K562 (cell line): ENCODE data around the gene HCST. TPM values are rescaled to one million over a fixed set of nuclear protein-coding genes. Genes with fewer than 3 reads are reported as not detected.

Experiments used
- BDP1 ChIP-seq: IDR thresholded peaks from 3 replicates; pipeline ENCODE4 v1.6.1; 2011; ENCODE audit not compliant: insufficient read length, insufficient read depth
- DPF2 ChIP-seq: fragments of 450-650 bp; IDR thresholded peaks from 2 replicates; pipeline ENCODE4 v1.6.1; 2016
- IRF9 ChIP-seq: fragments of 450-650 bp; IDR thresholded peaks from 2 replicates; pipeline ENCODE4 v1.6.1; 2016; ENCODE audit warnings: missing biosample characterization, missing genetic modification characterization
- KHSRP ChIP-seq: fragments of 450-650 bp; IDR thresholded peaks from 2 replicates; pipeline ENCODE4 v1.6.1; 2017
- MGA ChIP-seq: fragments of 450-650 bp; IDR thresholded peaks from 2 replicates; pipeline ENCODE4 v1.6.1; 2016; ENCODE audit warnings: mild to moderate bottlenecking, moderate library complexity
- RBM14 ChIP-seq: fragments of 200-400 bp; formaldehyde crosslinking; IDR thresholded peaks from 2 replicates; pipeline ENCODE4 v1.6.1; 2018; ENCODE audit warnings: low read depth, mild to moderate bottlenecking, low read length, moderate library complexity, borderline replicate concordance; ENCODE audit not compliant: insufficient read depth
- STAT5B ChIP-seq: fragments of 250-450 bp; sonication (Bioruptor Pico); IDR thresholded peaks from 2 replicates; pipeline ENCODE4 v1.8.0; 2021; ENCODE audit warnings: mild to moderate bottlenecking, inconsistent platforms
- ZBTB12 ChIP-seq: fragments of 250-450 bp; sonication (Bioruptor Pico); IDR thresholded peaks from 2 replicates; pipeline ENCODE4 v1.4.0; 2020
- ZKSCAN3 ChIP-seq: fragments of 250-450 bp; sonication (Bioruptor Pico); IDR thresholded peaks from 2 replicates; pipeline ENCODE4 v1.4.0; 2020
- ZNF311 ChIP-seq: fragments of 250-450 bp; sonication (Bioruptor Pico); IDR thresholded peaks from 2 replicates; pipeline ENCODE4 v1.4.0; 2020; ENCODE audit warnings: mild to moderate bottlenecking, moderate library complexity
- ZNF511 ChIP-seq: sonication (generic); formaldehyde crosslinking; IDR thresholded peaks from 2 replicates; pipeline ENCODE4 v1.8.0; 2022; ENCODE audit warnings: mild to moderate bottlenecking, missing genetic modification reagents
- polyA plus RNA-seq, 8 experiments: library from polyadenylated mRNA; depleted of rRNA in 4 of 8; stranded (reverse) in 5 of 8; unstranded in 3 of 8; fragments of >200 nt; fragmentation: Nextera tagmentation in 2 of 8; fragmentation: Illumina TruSeq in 1 of 8; extraction: Ambion mirVana in 2 of 8; extraction: Trizol in 1 of 8; gene quantifications; 2 replicates each; pipeline versions ENCODE4 v1.2.1 to v1.2.3, GENCODE V29; 2011 to 2014; ENCODE audit warnings: inconsistent platforms in 1 of 8, missing spikeins in 1 of 8
- total RNA-seq, 7 experiments: library from RNA; depleted of rRNA in 6 of 7; stranded (reverse); fragments of >200 nt in 6 of 7; fragmentation: Illumina TruSeq in 2 of 7; extraction: Trizol in 2 of 7; gene quantifications; 2 replicates each; pipeline versions ENCODE4 v1.2.1 to v1.2.3, GENCODE V29; 2011 to 2021; ENCODE audit warnings: low replicate concordance in 1 of 7

Gene HCST
- total and polyA plus RNA-seq, 9 of the 15 experiments (the other 6 are each of a cell fraction or from before 2014, with no cell fraction given) = 0.29 to 1.9 (median 0.95) TPM; not detected in 2

- TF ChIP-seq MGA (no peak), STAT5B (CRISPR knock-in tag) (no peak), ZNF511 (CRISPR knock-in tag) (peak; percentile 98), RBM14 (no peak), ZBTB12 (CRISPR knock-in tag) (no peak), KHSRP (no peak), BDP1 (no peak), DPF2 (no peak), ZNF311 (CRISPR knock-in tag) (no peak), ZKSCAN3 (CRISPR knock-in tag) (no peak), IRF9 (no peak)
These were observed 22.5 kb upstream of the HCST start (continued) for GRCh38 chr19:35879770-35880317.
